GM19240 (cell line): ENCODE measurements around the gene TEX29.

Experiments used
- DNase-seq: peaks from one replicate; pipeline ENCODE4 v3.0.0; 2011; ENCODE audit warnings: low spot score; ENCODE audit not compliant: insufficient read length

The TEX29 gene

GRCh38 chr13:111390522-111391270 is 70.3 kb downstream of the TEX29 start:
- DNase-seq: no peak

- no peak for DNase-seq
These were observed 72.0 kb downstream of the TEX29 start for GRCh38 chr13:111392486-111392885.

GRCh38 chr13:111393221-111393790 is 72.9 kb downstream of the TEX29 start:
- DNase-seq: no peak
